Stimulated activated CD4-positive, alpha-beta T cell treated with anti-CD3 and anti-CD28 coated beads, Interleukin-1b, Interleukin-23, amount 100 ng/mL, for 1 hour (primary cell): ENCODE results near the gene BNC2.
"Not testable (repeated sequence)": the region's sequence is repeated elsewhere in the genome, so short reads cannot be mapped to it uniquely, and the experiment has no call there.

Source experiments
- DNase-seq, 2 donors: peaks; one replicate each; pipeline ENCODE4 v3.0.0-alpha.2; 2020; ENCODE audit warnings: low read depth in 2 of 2

The BNC2 gene

GRCh38 chr9:16870596-16871335, at the start of gene BNC2:
TSS of gene BNC2 (minus strand) at chr9:16870670. CDS start at chr9:16870648, 22 bp downstream.
- DNase-seq: no peak

DNA sequence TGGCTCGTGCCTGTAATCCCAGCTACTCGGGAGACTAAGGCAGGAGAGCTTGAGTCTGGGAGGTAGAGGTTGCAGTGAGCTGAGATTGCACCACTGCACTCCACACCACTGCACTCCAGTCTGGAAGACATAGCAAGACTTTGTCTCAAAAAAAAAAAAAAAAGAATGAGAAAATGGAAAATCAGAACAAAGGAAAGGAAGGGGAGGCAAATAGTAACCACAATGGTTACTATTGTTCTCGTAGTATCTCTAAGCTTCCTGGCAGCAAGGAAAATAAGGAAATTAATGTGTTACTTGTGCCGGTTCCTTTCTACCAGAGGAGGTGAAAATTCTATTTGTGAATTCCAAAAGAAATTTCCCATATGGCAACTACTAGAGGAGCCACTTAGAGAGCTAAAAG, 48.5 kb upstream of the BNC2 start:
- no peak for DNase-seq

- DNase-seq: no peak
Measured at GRCh38 chr9:16915126-16915831, 44.8 kb upstream of the BNC2 start.

GRCh38 chr9:16912197-16912596, 41.7 kb upstream of the BNC2 start:
- DNase-seq: no peak

DNA sequence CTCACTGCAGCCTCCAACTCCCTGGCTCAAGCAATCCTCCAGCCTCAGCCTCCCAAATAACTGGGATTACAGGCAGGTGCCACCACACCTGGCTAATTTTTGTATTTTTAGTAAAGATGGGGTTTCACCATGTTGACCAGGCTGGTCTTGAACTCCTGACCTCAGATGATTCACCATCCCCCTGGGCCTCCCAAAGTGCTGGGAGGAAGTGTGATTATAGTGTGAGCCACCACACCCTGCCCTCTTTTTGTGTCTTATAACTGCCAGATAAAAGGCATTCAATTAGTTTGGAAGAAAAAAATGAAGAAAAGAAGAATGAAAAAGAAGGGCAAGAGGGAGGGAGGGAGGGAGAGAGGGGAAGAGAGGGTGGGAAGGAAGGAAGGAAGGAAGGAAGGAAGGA, 37.7 kb upstream of the BNC2 start:
- DNase-seq: not testable (repeated sequence)

- no peak for DNase-seq
Measured at GRCh38 chr9:16904655-16905054, 34.2 kb upstream of the BNC2 start.

- DNase-seq: no peak
Measured at GRCh38 chr9:16901590-16901989, 31.1 kb upstream of the BNC2 start.

DNA sequence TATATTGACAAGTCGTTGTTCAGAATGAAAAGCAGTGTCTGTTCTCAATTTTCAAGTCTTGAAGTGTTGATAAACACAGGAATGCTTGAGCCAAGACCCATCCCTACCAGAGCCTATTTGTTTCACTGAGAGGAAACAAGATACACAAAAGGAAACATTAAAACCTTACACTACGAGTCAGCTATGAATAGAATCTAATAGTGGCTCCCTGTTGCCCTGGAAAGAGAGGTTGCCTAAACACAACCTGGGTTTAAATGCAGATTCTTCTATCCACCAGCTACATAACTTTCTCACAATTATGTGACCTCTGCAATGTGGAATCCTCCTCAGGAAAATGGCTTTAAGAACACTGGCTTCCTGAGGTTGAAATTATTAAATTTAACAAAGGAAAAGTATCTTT, 29.1 kb upstream of the BNC2 start:
- DNase-seq: no peak

DNA sequence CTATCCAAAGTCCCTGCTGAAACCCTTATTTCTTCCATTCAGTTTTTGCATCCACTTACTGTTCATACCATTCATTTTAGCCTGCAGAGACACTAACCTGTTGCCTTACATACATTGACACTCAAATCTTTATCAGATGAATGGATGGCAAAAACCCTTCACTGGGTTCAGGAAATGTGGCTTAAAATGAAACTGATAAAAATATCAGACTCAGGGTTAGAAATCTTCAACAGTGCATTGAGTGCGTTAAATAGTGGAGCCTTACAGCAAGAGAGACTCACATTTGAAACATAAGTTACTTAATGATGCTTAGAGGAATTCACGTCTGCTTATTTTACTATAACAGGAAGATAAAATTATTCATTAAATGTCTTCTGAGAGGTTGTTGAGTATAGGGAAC, 28.0 kb upstream of the BNC2 start:
- no peak for DNase-seq

DNA sequence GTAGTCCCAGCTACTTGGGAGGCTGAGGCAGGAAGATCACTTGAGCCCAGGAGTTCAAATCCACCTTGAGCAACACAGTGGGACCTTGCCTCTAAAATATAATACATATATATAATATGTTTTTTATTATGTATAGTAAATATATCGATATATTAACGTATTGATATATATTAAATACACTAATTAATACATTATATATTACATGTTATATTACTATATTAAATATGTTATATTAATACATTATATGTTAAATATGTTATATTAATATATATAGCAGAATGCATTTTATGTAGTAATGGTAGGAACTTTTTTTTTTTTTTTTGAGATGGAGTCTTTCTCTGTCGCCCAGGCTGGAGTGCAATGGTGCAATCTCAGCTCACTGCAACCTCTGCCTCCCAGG, 18.1 kb upstream of the BNC2 start:
- DNase-seq: no peak

DNA sequence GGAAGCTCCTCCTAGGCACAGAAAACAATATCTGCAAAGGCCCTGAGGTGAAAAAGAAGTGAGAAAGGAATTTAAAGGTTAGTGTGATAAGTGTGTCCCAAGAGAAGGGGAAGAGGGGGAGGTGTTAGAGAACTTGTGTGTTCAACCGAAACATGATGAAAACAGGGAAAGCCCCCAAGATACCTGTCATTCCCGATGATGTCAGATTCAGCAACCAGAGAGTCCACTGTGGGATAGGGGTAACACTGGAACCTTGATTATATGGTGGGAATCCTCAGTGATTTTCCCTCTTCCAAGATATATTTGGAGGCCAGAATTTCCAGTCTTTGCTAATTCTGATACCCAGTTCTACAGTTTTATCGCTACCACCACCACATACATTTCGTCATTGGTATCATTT, 15.5 kb upstream of the BNC2 start:
- no peak for DNase-seq

GRCh38 chr9:16884952-16885513, 14.6 kb upstream of the BNC2 start:
- DNase-seq: no peak

GRCh38 chr9:16884373-16884772, 13.9 kb upstream of the BNC2 start:
- DNase-seq: no peak

DNA sequence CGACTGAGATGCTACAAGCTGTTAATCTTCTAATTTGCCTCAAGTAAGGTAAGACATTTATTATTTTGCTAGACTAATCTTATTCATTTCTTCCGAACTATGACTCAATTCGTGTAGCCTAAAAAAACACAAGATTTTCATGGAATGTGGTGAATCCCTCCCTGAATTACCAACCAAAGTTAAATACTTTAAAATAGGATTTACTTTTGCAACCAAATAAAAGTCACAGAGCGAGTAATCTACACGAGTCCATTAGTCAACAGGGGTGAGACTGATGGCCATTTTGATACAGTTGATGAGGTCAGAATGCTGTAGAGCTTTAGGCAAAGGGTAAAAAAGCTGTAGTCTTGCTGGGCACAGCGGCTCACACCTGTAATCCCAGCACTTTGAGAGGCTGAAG, 13.1 kb upstream of the BNC2 start:
- no peak for DNase-seq

- DNase-seq: not testable (repeated sequence)
Measured at GRCh38 chr9:16882440-16882839, 12.0 kb upstream of the BNC2 start.

GRCh38 chr9:16879416-16879815, 8.9 kb upstream of the BNC2 start:
- no peak for DNase-seq

DNA sequence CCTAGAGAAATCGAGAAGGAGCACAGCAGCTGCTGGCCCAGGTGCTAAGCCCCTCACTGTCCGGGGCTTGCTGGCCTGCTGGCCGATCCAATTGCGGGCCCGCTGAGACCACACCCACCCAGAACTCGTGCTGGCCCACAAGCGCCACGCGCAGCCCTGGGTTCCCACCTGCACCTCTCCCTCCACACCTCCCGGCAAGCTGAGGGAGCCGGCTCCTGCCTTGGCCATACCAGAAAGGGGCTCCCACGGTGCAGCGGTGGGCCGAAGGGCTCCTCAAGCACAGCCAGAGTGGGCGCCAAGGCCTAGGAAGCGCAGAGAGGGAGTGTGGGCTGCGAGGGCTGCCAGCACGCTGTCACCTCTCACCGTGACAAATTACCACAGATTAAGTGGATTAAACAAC, 6.8 kb upstream of the BNC2 start:
- DNase-seq: no peak

GRCh38 chr9:16873126-16873802, 2.8 kb upstream of the BNC2 start:
- DNase-seq: no peak

DNA sequence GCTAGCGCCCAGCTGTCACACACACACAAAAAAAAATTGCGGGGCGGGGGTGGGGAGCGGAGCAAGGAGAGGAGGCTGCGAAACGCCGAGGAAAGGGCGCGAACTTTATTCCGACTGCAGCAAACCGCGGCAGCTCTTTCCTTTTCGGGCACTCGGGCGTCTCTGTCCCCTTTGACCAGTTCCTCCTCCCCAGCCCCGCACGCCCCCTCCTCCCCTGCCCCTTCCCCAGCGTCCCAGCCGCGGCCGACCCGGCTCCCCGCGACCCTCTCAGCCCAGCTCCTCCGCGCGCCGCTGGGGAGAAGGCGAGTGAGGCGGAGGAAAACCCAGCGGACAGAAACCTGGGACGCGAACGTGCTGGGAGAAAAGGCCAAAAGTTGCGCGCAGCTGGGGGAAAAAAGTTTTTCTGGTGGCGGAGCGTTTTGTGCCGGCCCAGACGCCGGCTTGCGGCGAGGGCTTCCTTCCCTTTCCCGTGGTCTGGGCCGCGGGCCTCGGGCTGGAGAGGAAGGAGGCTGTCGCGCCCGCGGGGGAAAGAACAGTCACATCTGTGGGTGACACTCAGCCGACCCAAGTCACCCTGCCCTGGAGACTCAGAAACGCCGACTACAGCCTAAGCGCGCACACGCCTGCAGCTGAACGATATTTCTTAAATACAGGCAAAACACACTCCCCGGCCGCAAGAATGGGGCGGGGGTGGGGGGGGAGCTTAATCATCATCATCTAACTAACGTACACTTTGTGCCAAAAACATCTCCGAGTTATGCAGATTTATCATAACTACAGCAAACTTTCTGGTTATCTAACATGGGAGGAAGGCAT, 1.1 kb upstream of the BNC2 start:
- DNase-seq: no peak

- no peak for DNase-seq
Measured at GRCh38 chr9:16869882-16870595, 431 bp downstream of the BNC2 start.
